ENCODE data around the gene DAB1. TPM values are rescaled to one million over a fixed set of nuclear protein-coding genes. Genes with fewer than 3 reads are reported as not detected.

DAB1 gene
- total RNA-seq, 1 donor from 2014 or later, result 0.27 TPM

GRCh38 chr1:57276918-57277317, 146.9 kb downstream of the DAB1 start:
- peaks cover 20% of the 10 kb centered on the region for H3K27me3 Mint-ChIP-seq (ENCODE audit: unreplicated experiment)

GRCh38 chr1:57272601-57273000, 151.3 kb downstream of the DAB1 start:
- peaks cover 9% of the 10 kb centered on the region for H3K27me3 Mint-ChIP-seq (ENCODE audit: unreplicated experiment)
- TF ChIP-seq CTCF (IDR thresholded peaks at IDR 0.05), result no peak
- H3K4me3 Mint-ChIP-seq (ENCODE audit: unreplicated experiment), result no peak overlapping the region

More at GRCh38 chr1:57276918-57277317, 146.9 kb downstream of the DAB1 start:
- Mint-ChIP-seq H3K9me3 (ENCODE audit: unreplicated experiment) (no peaks in the 10 kb centered on the region), H3K36me3 (ENCODE audit: unreplicated experiment) (no peaks in the 10 kb centered on the region), H3K27ac (ENCODE audit: unreplicated experiment) (no peak overlapping the region), H3K4me3 (ENCODE audit: unreplicated experiment) (no peak overlapping the region), H3K4me1 (ENCODE audit: unreplicated experiment) (no peaks in the 10 kb centered on the region)
- no peak for TF ChIP-seq CTCF (IDR thresholded peaks at IDR 0.05)
- DNase-seq (ENCODE audit: extremely low spot score, unreplicated experiment), result no peak

GRCh38 chr1:57272150-57272549, 151.7 kb downstream of the DAB1 start:
- Mint-ChIP-seq H3K27ac (ENCODE audit: unreplicated experiment) (no peak overlapping the region), H3K4me1 (ENCODE audit: unreplicated experiment) (no peaks in the 10 kb centered on the region), H3K27me3 (ENCODE audit: unreplicated experiment) (peaks cover 9% of the 10 kb centered on the region), H3K36me3 (ENCODE audit: unreplicated experiment) (no peaks in the 10 kb centered on the region), H3K9me3 (ENCODE audit: unreplicated experiment) (no peaks in the 10 kb centered on the region), H3K4me3 (ENCODE audit: unreplicated experiment) (no peak overlapping the region)
- no peak for DNase-seq (ENCODE audit: extremely low spot score, unreplicated experiment)
- TF ChIP-seq CTCF (IDR thresholded peaks at IDR 0.05), result no peak

More at GRCh38 chr1:57272601-57273000, 151.3 kb downstream of the DAB1 start:
- H3K36me3 Mint-ChIP-seq (ENCODE audit: unreplicated experiment), result no peaks in the 10 kb centered on the region
- H3K9me3 Mint-ChIP-seq (ENCODE audit: unreplicated experiment), result no peaks in the 10 kb centered on the region
- no peak for DNase-seq (ENCODE audit: extremely low spot score, unreplicated experiment)
- no peak overlapping the region for H3K27ac Mint-ChIP-seq (ENCODE audit: unreplicated experiment)
- H3K4me1 Mint-ChIP-seq (ENCODE audit: unreplicated experiment), result no peaks in the 10 kb centered on the region

- DNase-seq (ENCODE audit: extremely low spot score, unreplicated experiment), result no peak
- peaks cover 3% of the 10 kb centered on the region for H3K9me3 Mint-ChIP-seq (ENCODE audit: unreplicated experiment)
- no peaks in the 10 kb centered on the region for H3K4me1 Mint-ChIP-seq (ENCODE audit: unreplicated experiment)
- H3K36me3 Mint-ChIP-seq (ENCODE audit: unreplicated experiment), result no peaks in the 10 kb centered on the region
- peaks cover 9% of the 10 kb centered on the region for H3K27me3 Mint-ChIP-seq (ENCODE audit: unreplicated experiment)
- TF ChIP-seq CTCF (IDR thresholded peaks at IDR 0.05), result no peak
- no peak overlapping the region for H3K4me3 Mint-ChIP-seq (ENCODE audit: unreplicated experiment)
- H3K27ac Mint-ChIP-seq (ENCODE audit: unreplicated experiment), result no peak overlapping the region
Measured at GRCh38 chr1:57270927-57271698, 152.7 kb downstream of the DAB1 start.

- Mint-ChIP-seq H3K27me3 (ENCODE audit: unreplicated experiment) (no peaks in the 10 kb centered on the region), H3K9me3 (ENCODE audit: unreplicated experiment) (peaks cover 3% of the 10 kb centered on the region), H3K27ac (ENCODE audit: unreplicated experiment) (no peak overlapping the region), H3K4me1 (ENCODE audit: unreplicated experiment) (no peaks in the 10 kb centered on the region), H3K4me3 (ENCODE audit: unreplicated experiment) (no peak overlapping the region), H3K36me3 (ENCODE audit: unreplicated experiment) (no peaks in the 10 kb centered on the region)
- DNase-seq (ENCODE audit: extremely low spot score, unreplicated experiment), result no peak
- no peak for TF ChIP-seq CTCF (IDR thresholded peaks at IDR 0.05)
Measured at GRCh38 chr1:57269630-57270225, 154.1 kb downstream of the DAB1 start.

Data from osteocyte (in vitro differentiated cells).